A673 (cell line): ENCODE data around the gene GJC2. TPM values are rescaled to one million over a fixed set of nuclear protein-coding genes. Genes with fewer than 3 reads are reported as not detected.

Source experiments
- BruUV-seq: library from RNA; stranded (reverse); fragments of 400-500 nt; replicated peaks from 2 replicates; lab custom pipeline; 2021; lab: Mats Ljungman, UMichigan
- CTCF ChIA-PET: fragments of 300-600 bp; sonication (Branson Sonifier 250); formaldehyde crosslinking; loops from one replicate; lab custom pipeline; 2022; ENCODE audit warnings: antibody characterized with exemption; lab: Charles Lee
- POLR2A ChIA-PET: fragments of 300-600 bp; sonication (Branson Sonifier 250); formaldehyde crosslinking; loops from one replicate; lab custom pipeline; 2022; ENCODE audit warnings: antibody characterized with exemption; ENCODE audit not compliant: low non-redundant PET; lab: Charles Lee
- DNase-seq: peaks from one replicate; pipeline ENCODE4 v3.0.0-alpha.2; 2015; ENCODE audit warnings: low spot score
- H3K27ac ChIP-seq: fragments of 200-600 bp; sonication (generic); 2 replicates; pipeline ENCODE4 v1.5.1; 2016; ENCODE audit warnings: mixed run types, low read depth, mild to moderate bottlenecking, mixed read lengths, antibody characterized with exemption, low read length; ENCODE audit not compliant: poor library complexity, severe bottlenecking
- H3K27me3 ChIP-seq: fragments of 200-600 bp; sonication (generic); replicated peaks from 2 replicates; pipeline ENCODE4 v1.6.1; 2017; ENCODE audit warnings: mixed run types, low read depth, mild to moderate bottlenecking, mixed read lengths, antibody characterized with exemption, low read length; ENCODE audit not compliant: insufficient read depth, poor library complexity
- H3K36me3 ChIP-seq: fragments of 200-600 bp; sonication (generic); 2 replicates; pipeline ENCODE4 v1.6.1; 2016; ENCODE audit warnings: mixed run types, mild to moderate bottlenecking, mixed read lengths, antibody characterized with exemption, low read length; ENCODE audit not compliant: insufficient read depth, poor library complexity, severe bottlenecking
- H3K4me1 ChIP-seq: fragments of 200-600 bp; sonication (generic); 2 replicates; pipeline ENCODE4 v1.6.1; 2017; ENCODE audit warnings: mixed run types, mild to moderate bottlenecking, mixed read lengths, antibody characterized with exemption, low read length; ENCODE audit not compliant: insufficient read depth, poor library complexity, severe bottlenecking
- H3K4me3 ChIP-seq: fragments of 200-600 bp; sonication (generic); 2 replicates; pipeline ENCODE4 v1.5.1; 2016; ENCODE audit warnings: low read depth, mixed run types, mild to moderate bottlenecking, mixed read lengths, low read length; ENCODE audit not compliant: poor library complexity, severe bottlenecking
- H3K9me3 ChIP-seq: fragments of 200-600 bp; sonication (generic); 2 replicates; pipeline ENCODE4 v1.6.1; 2016; ENCODE audit warnings: mixed run types, low read depth, mild to moderate bottlenecking, mixed read lengths, antibody characterized with exemption, low read length; ENCODE audit not compliant: poor library complexity, severe bottlenecking
- EZH2 ChIP-seq: fragments of 200-600 bp; sonication (generic); IDR thresholded peaks from 2 replicates; pipeline ENCODE4 v1.6.1; 2017; ENCODE audit warnings: borderline replicate concordance, low read depth, mild to moderate bottlenecking, mixed read lengths, antibody characterized with exemption, low read length; ENCODE audit not compliant: poor library complexity, severe bottlenecking
- intact Hi-C: fragments of 100-400 bp; cut with micrococcal nuclease; formaldehyde crosslinking; loops from one replicate; pipeline ENCODE4 v1.10.0; 2022; ENCODE audit not compliant: unreplicated experiment
- total RNA-seq: library from RNA; stranded (reverse); gene quantifications from 2 replicates; pipeline ENCODE4 v1.2.3, GENCODE V29; 2021
- TF ChIP-seq, protein P1 (sequence below): fragments of 300-800, 200-600 bp; sonication (generic); conservative IDR thresholded peaks from 2 replicates; pipeline ENCODE4 v1.5.1; 2017; ENCODE audit warnings: low read depth, mild to moderate bottlenecking, antibody characterized with exemption, low read length, moderate library complexity, mixed read lengths

GJC2 gene
- total RNA-seq, 1 experiment from 2014 or later = 0.97 TPM

DNA sequence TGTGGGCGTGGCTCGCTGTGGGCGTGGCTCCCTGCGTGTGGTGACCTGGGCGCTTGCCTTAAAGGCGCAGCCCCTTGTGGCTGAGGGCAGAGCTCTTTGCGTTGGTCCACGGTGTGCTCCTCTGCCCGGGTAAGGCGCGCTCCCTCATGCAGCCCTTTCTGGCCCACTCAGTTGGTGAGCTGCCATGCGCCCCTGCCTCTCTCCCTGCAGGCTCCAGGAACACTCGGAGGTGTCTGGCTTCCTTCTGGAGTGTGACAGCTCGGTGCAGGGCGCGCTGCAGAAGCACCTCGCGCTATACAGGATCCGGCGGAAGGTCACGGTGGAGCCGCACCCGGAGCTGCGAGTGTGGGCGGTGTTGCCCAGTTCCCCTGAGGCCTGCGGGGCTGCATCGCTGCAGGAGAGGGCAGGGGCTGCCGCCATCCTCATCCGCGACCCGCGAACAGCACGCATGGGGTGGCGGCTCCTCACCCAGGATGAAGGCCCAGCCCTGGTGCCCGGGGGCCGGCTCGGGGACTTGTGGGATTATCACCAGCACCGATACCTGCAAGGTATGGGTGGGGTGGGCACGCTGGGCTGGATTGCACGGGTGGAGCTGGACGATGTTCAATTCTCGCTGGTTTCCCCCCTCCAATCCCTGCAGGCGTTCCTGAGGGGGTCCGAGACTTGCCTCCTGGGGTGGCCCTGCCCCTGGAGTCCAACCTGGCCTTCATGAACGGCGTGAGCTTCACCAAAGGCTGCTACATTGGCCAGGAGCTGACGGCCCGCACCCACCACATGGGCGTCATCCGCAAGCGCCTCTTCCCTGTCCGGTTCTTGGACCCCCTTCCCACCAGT, 25.0 kb downstream of the GJC2 start:
- CTCF ChIA-PET = no interaction called here
- H3K27ac ChIP-seq = no peak overlapping the region
- no peaks in the 10 kb centered on the region for H3K27me3 ChIP-seq
- no peak for DNase-seq
- H3K9me3 ChIP-seq = no peaks in the 10 kb centered on the region
- no peak overlapping the region for H3K4me3 ChIP-seq
- POLR2A ChIA-PET = interaction anchor here (0.5 kb wide), 1 partner anchor 314 kb away, joined by 6 read pairs; no protein-coding TSS in a partner anchor
- TF ChIP-seq, protein P1, sequence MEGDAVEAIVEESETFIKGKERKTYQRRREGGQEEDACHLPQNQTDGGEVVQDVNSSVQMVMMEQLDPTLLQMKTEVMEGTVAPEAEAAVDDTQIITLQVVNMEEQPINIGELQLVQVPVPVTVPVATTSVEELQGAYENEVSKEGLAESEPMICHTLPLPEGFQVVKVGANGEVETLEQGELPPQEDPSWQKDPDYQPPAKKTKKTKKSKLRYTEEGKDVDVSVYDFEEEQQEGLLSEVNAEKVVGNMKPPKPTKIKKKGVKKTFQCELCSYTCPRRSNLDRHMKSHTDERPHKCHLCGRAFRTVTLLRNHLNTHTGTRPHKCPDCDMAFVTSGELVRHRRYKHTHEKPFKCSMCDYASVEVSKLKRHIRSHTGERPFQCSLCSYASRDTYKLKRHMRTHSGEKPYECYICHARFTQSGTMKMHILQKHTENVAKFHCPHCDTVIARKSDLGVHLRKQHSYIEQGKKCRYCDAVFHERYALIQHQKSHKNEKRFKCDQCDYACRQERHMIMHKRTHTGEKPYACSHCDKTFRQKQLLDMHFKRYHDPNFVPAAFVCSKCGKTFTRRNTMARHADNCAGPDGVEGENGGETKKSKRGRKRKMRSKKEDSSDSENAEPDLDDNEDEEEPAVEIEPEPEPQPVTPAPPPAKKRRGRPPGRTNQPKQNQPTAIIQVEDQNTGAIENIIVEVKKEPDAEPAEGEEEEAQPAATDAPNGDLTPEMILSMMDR = no peak
- TF ChIP-seq EZH2 = no peak
- no peaks in the 10 kb centered on the region for H3K36me3 ChIP-seq
- no peaks in the 10 kb centered on the region for H3K4me1 ChIP-seq
- intact Hi-C loops = no loop called here
- BruUV-seq = no TSS peak

DNA sequence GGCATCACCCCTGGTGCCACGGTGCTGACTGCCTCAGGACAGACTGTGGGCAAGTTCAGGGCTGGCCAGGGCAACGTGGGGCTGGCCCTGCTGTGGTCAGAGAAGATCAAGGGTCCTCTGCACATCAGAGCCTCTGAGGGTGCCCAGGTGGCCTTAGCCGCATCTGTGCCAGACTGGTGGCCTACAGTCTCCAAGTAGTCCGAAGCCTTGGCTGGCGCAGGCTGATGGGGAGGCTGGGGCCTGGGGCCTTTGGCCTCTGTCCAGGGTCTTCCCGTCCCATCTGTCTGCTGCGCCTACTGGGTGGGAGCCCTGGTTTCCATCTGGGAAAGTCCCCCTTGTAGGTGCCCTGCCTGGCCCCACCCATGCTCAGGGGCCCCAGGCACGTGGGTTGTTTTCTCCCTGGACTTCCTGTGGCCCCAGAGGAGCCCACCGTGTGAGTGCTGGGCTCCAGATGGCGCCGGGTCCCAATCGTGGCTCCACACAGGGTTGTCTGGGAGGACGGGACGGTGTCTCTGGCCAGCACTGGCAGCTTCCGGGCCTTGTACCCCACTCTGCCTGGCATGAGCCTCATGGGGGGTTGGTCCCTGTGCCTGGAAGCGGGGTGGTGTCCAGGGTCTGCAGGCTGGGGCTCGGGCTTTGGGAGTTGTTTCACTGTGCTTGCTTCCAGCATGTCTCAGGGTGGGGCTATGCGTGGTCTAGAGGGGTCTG, 25.7 kb downstream of the GJC2 start:
- intact Hi-C loops = no loop called here
- no peak for TF ChIP-seq EZH2
- TF ChIP-seq, protein P1 = no peak
- H3K4me1 ChIP-seq = no peaks in the 10 kb centered on the region
- no peak overlapping the region for H3K4me3 ChIP-seq
- BruUV-seq = no TSS peak
- no peak for DNase-seq
- H3K27ac ChIP-seq = peak overlapping the region; percentile 10
- ChIA-PET POLR2A (no interaction called here), CTCF (interaction anchor here (1.4 kb wide), 1 partner anchor 10 kb away, joined by 13 read pairs; the partner anchor contains the start of gene IBA57)
- no peaks in the 10 kb centered on the region for H3K9me3 ChIP-seq
- H3K27me3 ChIP-seq = no peaks in the 10 kb centered on the region
- H3K36me3 ChIP-seq = no peaks in the 10 kb centered on the region

DNA sequence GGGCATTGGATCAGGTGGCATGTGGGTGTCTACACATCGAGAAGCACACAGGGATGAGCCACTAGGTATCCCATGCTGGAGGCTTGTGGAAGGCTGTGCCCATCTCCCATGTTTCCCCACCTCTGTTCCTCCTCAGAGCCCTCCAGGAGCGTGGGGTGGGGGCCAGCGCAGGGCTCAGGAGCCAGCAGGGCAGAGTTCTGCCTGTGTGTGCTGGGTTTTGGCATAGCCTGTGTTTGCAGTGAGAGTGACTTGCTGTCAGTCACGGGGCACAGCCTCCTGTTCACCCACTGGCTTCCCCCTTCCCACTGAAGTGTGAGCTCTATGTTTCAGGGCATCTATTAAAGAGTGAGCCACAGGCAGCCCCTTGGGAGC, 26.3 kb downstream of the GJC2 start:
- no TSS peak for BruUV-seq
- intact Hi-C loops = no loop called here
- H3K9me3 ChIP-seq = no peaks in the 10 kb centered on the region
- POLR2A ChIA-PET = no interaction called here
- TF ChIP-seq, protein P1 = no peak
- TF ChIP-seq EZH2 = no peak
- CTCF ChIA-PET = interaction anchor here (1.4 kb wide), 1 partner anchor 11 kb away, joined by 13 read pairs; the partner anchor contains the start of gene IBA57
- H3K27me3 ChIP-seq = no peaks in the 10 kb centered on the region
- no peaks in the 10 kb centered on the region for H3K36me3 ChIP-seq
- no peak for DNase-seq
- H3K4me1 ChIP-seq = no peaks in the 10 kb centered on the region
- H3K27ac ChIP-seq = no peak overlapping the region
- no peak overlapping the region for H3K4me3 ChIP-seq
